ENCODE data around the gene ERC2.

DNA sequence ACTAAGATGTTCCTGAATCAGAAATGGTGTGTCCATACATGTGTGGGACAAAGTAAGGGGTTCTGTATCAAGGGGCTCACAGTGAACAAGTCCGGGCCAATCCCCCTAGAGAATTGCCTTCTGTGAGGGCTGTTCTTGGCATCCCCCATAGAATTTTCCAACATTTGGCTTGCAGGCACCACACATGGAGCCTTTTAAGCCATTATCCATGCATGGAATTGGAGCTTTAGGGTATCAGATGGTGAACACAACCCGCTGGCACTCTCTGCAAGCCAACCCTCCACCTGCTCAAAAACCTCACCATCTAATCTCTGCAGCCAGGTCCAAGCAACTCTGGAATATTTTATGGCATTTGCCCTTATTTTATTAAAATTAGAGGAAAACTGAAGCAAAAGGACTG, 278.7 kb downstream of the ERC2 start:
- TF ChIP-seq RAD21 (IDR thresholded peaks at IDR 0.05 in 1 of 2, conservative IDR thresholded peaks at IDR 0.05 in 1 of 2; ENCODE audit: low read depth in 2 of 2, low read length in 2 of 2) (no peak), CTCF (IDR thresholded peaks at IDR 0.05; ENCODE audit: control extremely low read depth in 1 of 3, insufficient read depth in 1 of 3, low read depth in 1 of 3, low read length in 3 of 3) (no peak)

Measured in H1 (cell line).